ENCODE results near the gene FBXW11.

Gene FBXW11

DNA sequence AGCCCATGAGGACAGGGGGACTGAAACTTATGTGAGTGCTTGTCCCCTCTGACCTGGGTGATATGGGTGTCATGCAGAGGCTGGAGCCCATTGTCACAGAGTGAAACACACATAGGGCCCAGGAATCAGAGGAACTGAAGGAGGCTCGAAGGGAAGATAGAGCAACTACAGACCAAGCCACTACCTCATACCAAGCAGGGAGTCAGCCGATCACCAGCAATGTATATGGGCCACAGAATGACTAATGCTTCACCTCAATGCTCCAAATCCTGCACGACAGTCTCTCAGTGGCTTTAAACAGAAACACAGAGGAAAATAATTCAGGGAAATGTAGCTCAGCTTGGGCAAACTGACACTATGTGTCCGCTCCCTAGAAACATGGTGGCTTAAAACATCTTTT, 8.9 kb upstream of the FBXW11 start:
- no peak for DNase-seq

- DNase-seq = no peak
Measured at GRCh38 chr5:172010278-172010677, 3.8 kb upstream of the FBXW11 start.

GRCh38 chr5:172009536-172010270, 3.3 kb upstream of the FBXW11 start:
- no peak for DNase-seq

DNA sequence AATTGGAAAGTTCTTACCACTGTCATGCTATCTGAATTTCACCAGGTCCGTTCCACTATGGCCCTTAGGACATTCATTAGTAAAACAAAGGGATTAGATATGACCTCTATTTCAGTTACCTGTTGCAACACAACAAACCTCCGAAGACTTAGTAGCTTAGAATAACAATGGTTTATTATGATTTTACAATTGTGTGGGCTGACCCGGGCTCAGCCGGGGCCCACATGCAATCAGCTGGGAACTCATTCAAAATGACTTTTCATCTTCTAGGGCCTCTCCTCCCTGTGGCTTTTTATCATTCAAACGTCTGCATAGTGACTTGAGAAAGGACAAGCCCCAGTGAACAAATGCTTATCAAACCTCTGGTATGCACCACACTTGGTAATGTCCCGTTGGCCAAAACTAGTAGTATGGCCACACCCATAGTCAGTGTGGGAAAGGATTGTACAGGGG, 2.3 kb upstream of the FBXW11 start:
- no peak for DNase-seq

GRCh38 chr5:172008111-172008455, 1.6 kb upstream of the FBXW11 start:
- DNase-seq = no peak

GRCh38 chr5:172007175-172008110, 1.0 kb upstream of the FBXW11 start:
- DNase-seq = peak in 1 of 2 donors; percentile 26

DNA sequence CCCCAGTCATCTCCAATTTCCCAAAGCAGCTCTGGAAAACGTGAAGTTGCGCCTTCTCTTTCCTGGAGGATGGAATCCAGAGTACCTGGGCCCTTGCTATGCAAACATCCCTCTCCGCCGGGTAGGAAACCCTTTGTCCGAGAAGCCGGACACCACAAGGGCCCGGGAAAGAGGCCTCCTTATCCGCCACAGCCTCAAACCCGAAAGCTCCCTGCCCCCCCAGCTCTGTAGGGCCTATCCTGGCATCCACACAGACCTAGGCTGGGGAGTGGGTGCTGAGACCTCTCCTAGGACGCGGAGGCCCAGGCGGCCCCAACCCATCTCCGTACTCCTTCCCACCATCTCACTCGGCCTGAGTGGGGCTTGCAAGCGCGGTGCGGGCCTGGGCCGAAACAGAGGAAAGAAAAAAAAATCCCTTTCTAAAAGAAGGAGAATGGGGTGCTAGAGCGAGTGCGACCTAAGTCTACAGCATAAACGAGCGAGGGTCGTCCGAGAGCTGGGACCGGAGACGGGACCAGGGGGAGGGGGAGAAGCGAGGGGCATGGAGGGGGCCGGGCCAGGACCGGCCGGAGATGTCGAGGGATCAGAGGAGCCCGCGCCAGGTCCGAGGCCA, 624 bp downstream of the FBXW11 start:
- DNase-seq = peak; percentile 39 to 46

- DNase-seq = peak in 1 of 2 donors; percentile 24
Measured at GRCh38 chr5:172004824-172005237, 1.6 kb downstream of the FBXW11 start.

DNA sequence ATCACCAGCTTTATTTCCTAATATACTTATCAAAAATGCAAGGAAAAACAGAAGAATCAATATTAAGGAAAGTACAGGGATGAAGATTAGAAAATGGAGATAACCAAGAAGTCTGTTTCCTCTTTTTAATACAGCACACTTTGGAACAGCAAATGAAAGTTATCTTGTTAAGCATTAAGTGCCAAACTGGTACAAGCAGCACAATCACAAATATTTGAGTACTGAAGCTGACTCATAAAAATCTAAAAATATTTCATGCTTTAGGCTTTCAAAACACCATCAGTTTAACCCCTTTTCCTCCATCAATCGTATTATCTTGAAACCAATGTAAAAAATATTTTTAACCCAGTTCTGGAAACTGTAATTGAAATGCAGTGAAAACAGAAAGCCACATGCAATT, 2.7 kb downstream of the FBXW11 start:
- DNase-seq = no peak

- DNase-seq = no peak
Measured at GRCh38 chr5:172002840-172003512, 3.5 kb downstream of the FBXW11 start.

DNA sequence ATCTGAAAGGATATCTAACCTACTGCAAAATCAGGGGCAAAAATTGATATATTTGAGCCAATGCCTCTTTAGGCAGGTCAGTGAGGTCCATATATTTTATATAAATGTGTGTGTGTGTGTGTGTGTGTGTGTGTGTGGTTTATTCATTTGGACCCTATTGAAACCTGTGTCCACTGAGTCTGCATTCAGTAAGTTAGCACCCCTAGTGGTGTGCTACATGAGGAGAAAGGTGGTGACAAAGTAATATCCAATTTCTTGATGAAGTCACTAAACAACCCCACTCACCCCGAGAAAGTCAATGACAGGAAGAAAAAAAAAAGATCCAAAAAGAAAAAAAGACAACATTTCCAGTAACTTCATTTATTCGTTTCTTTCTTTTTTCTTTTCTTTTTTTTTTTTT, 4.1 kb downstream of the FBXW11 start:
- no peak for DNase-seq

GRCh38 chr5:171999877-172000276, 6.6 kb downstream of the FBXW11 start:
- DNase-seq = no peak

- no peak for DNase-seq
Measured at GRCh38 chr5:171999100-171999499, 7.3 kb downstream of the FBXW11 start.

DNA sequence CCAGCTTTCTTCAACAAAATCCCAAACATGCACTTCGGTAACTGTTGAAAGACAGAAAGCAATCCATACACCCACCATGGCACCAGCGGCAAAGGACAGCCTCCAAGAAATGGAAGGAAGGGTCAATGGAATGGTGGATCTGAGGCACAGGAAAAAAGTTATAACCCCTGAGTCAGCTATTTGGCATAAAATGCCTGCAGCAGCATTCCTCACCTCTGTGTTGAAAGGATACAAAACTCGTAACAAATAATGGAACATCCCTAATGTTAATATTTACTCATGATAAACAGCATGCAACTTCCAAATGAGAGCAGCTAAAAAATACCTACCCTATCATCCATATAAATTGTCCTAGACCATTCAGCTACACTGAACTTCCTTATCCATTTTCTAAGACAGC, 9.4 kb downstream of the FBXW11 start:
- DNase-seq = no peak

- DNase-seq = no peak
Measured at GRCh38 chr5:171992813-171993212, 13.6 kb downstream of the FBXW11 start.

- no peak for DNase-seq
Measured at GRCh38 chr5:171992305-171992704, 14.1 kb downstream of the FBXW11 start.

DNA sequence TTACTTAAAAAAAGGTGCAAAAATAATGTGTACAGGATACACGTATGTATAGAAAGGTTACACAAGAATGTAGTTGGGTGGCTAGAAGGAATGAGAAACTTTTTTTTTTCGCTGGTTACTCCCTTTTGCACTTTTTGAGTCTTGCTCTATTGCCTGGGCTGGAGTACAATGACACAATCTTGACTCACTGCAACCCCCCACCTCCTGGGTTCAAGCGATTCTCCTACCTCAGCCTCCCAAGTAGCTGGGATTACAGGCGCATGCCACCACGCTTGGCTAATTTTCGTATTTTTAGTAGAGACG, 15.8 kb downstream of the FBXW11 start:
- no peak for DNase-seq

GRCh38 chr5:171989946-171990712, 16.3 kb downstream of the FBXW11 start:
- DNase-seq = no peak

- no peak for DNase-seq
Measured at GRCh38 chr5:171989276-171989675, 17.2 kb downstream of the FBXW11 start.

DNA sequence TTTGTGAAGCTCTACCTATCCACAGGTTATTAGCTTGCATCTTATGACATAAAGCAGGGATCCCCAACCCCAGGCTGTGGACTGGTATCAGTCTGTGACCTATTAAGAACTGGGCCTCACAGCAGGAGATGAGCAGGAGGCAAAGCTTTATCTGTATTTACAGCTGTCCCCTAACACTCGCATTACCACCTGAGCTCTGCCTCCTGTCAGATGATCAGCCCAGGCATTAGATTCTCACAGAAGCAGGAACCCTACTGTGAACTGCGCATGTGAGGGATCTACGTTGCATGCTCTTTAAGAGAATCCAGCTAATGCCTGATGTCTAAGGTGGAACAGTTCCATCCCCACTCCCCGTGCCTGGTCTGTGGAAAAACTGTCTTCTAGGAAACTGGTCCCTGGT, 19.7 kb downstream of the FBXW11 start:
- no peak for DNase-seq

DNA sequence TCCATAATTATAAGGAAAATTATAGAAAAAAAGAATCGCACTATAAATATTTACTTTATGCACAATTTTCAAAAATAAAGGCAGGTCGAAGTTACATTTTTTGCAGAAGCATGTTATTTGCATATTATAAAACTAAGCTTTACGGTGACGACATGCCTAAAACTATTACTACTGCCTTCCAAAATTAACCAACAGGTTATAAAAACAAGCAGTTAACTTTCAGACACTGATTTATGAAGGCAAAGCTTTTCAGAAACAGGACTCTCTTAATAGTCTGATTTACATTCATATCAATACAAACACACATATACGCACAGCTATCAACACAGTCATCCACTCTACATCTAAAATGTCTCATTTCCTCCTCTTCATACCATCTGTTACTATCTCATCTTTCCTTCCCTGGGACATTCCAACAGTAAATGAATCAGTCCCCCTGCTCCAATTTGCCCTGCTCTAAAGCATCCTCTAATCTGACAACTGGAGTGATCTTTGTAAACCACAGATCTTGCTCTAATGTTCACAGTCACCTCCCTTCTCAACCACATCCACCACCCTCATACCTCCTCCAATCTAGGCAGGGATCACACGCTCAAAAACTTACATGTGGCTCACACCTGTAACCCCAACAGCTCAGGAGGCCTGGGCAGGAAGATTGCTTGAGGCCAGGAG, 21.6 kb downstream of the FBXW11 start:
- DNase-seq = peak; percentile 13 to 39

GRCh38 chr5:171981847-171982246, 24.6 kb downstream of the FBXW11 start:
- DNase-seq = no peak

All from stimulated activated CD4-positive, alpha-beta T cell treated with anti-CD3 and anti-CD28 coated beads, Interleukin-2, amount 100 ng/mL, for 24 hours (primary cell).